Activated naive CD4-positive, alpha-beta T cell treated with anti-CD3 and anti-CD28 coated beads, Interleukin-2, amount 50 U/mL, for 16 hours (primary cell): ENCODE results near the gene KCNH5.

Experiments used
- DNase-seq: peaks from one replicate; pipeline ENCODE4 v3.0.0-alpha.2; 2020

The KCNH5 gene

GRCh38 chr14:62983821-62984220, 61.4 kb downstream of the KCNH5 start:
- no peak for DNase-seq

GRCh38 chr14:62980693-62981092, 64.6 kb downstream of the KCNH5 start:
- no peak for DNase-seq

- DNase-seq, result no peak
Measured at GRCh38 chr14:62957562-62957961, 87.7 kb downstream of the KCNH5 start.

- DNase-seq, result no peak
Measured at GRCh38 chr14:62956413-62956812, 88.8 kb downstream of the KCNH5 start.

GRCh38 chr14:62954165-62954564, 91.1 kb downstream of the KCNH5 start:
- no peak for DNase-seq

- DNase-seq, result no peak
Measured at GRCh38 chr14:62952226-62952625, 93.0 kb downstream of the KCNH5 start.

- DNase-seq, result no peak
Measured at GRCh38 chr14:62947301-62947700, 98.0 kb downstream of the KCNH5 start.

GRCh38 chr14:62946221-62946620, 99.0 kb downstream of the KCNH5 start:
- no peak for DNase-seq

- DNase-seq, result no peak
Measured at GRCh38 chr14:62943202-62943601, 102.1 kb downstream of the KCNH5 start.

GRCh38 chr14:62939970-62940369, 105.3 kb downstream of the KCNH5 start:
- DNase-seq, result no peak

GRCh38 chr14:62938778-62939177, 106.5 kb downstream of the KCNH5 start:
- DNase-seq, result no peak

GRCh38 chr14:62934439-62934838, 110.8 kb downstream of the KCNH5 start:
- no peak for DNase-seq

- DNase-seq, result no peak
Measured at GRCh38 chr14:62921466-62921865, 123.8 kb downstream of the KCNH5 start.

GRCh38 chr14:62916551-62916950, 128.7 kb downstream of the KCNH5 start:
- no peak for DNase-seq

GRCh38 chr14:62914873-62915272, 130.4 kb downstream of the KCNH5 start:
- no peak for DNase-seq

GRCh38 chr14:62914025-62914424, 131.2 kb downstream of the KCNH5 start:
- no peak for DNase-seq

- DNase-seq, result no peak
Measured at GRCh38 chr14:62908506-62908905, 136.8 kb downstream of the KCNH5 start.

GRCh38 chr14:62905566-62905965, 139.7 kb downstream of the KCNH5 start:
- no peak for DNase-seq

- no peak for DNase-seq
Measured at GRCh38 chr14:62897771-62898170, 147.5 kb downstream of the KCNH5 start.

GRCh38 chr14:62896932-62897456, 148.3 kb downstream of the KCNH5 start:
- DNase-seq, result no peak

- DNase-seq, result no peak
Measured at GRCh38 chr14:62894736-62895135, 150.5 kb downstream of the KCNH5 start.

GRCh38 chr14:62889364-62889763, 155.9 kb downstream of the KCNH5 start:
- DNase-seq, result no peak

- no peak for DNase-seq
Measured at GRCh38 chr14:62886461-62886860, 158.8 kb downstream of the KCNH5 start.

- DNase-seq, result no peak
Measured at GRCh38 chr14:62885451-62885850, 159.8 kb downstream of the KCNH5 start.

- no peak for DNase-seq
Measured at GRCh38 chr14:62882967-62883366, 162.3 kb downstream of the KCNH5 start.

- no peak for DNase-seq
Measured at GRCh38 chr14:62866376-62866775, 178.9 kb downstream of the KCNH5 start.
